KOPT-K1 (cell line): ENCODE measurements around the gene LAMB2.

Experiments used
- H3K27ac ChIP-seq: fragments of 200-600 bp; sonication (generic); 2 replicates; pipeline ENCODE4 v1.5.1; 2016; ENCODE audit warnings: antibody characterized with exemption, mild to moderate bottlenecking, low read depth, low read length; ENCODE audit not compliant: poor library complexity, severe bottlenecking
- H3K36me3 ChIP-seq: fragments of 200-600 bp; sonication (generic); 2 replicates; pipeline ENCODE4 v1.5.1; 2017; ENCODE audit warnings: antibody characterized with exemption, mild to moderate bottlenecking, low read length, moderate library complexity; ENCODE audit not compliant: insufficient read depth
- H3K9me3 ChIP-seq: fragments of 200-600 bp; sonication (generic); 2 replicates; pipeline ENCODE4 v1.5.1; 2017; ENCODE audit warnings: antibody characterized with exemption, low read length, mild to moderate bottlenecking; ENCODE audit not compliant: insufficient read depth, poor library complexity, severe bottlenecking

LAMB2 gene

DNA sequence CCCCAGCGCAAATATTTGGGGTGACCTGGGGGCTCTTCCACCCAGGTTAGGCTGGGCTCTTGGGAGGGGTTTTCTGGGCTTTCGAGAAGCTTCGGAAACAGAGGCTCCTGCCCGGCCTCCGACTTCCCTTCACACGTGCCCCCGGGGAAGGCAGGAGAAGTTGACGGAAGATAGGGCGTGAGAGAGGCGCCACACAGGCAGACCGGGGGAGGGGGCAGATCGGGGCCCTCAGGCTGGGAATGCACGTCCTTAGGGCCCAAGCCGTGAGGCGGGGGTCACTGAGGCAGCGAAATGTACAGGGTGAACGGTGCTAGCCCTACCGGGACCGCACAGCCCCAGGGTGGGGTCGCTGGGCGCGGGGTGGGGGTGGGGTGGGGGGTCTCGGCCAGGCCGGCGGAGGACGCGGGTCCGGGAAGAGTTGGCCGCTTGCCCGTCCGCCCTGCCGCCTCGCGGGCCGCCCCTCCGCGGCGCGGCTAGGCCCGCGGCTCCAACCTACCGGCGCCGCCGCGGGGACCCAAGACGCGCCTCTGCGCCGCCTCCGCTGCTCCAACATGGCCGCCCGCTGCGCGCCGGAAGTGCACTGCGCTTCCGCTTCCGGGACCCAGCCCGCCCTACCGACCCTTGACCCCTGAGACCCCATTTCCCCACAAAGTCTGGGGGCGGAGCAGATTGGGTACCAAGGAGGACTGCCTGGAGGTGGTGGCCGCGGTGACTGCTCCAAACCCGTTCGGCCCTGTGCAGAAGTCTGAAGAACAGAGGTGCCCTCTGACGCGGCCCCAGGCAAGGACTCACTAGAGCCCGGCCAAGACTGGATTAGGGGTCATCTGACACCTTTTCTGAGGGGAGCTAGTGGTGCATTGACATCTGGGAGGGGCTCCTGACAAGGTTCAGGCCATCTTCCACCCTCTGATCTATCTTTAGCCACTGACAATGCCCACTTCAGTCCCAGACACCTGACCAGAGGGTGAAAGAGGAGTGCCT, 33.2 kb upstream of the LAMB2 start, which contains the start of gene CCDC71:
TSS of gene CCDC71 (minus strand) at position 561 of the 981 bp plus-strand sequence. CDS start 2,123 bp downstream, outside the sequence.
- peaks cover 6% of the 10 kb centered on the region for H3K9me3 ChIP-seq
- H3K27ac ChIP-seq = peak within 1 kb of the TSS; percentile 66
- H3K36me3 ChIP-seq = peaks cover 24% of the 10 kb centered on the region

DNA sequence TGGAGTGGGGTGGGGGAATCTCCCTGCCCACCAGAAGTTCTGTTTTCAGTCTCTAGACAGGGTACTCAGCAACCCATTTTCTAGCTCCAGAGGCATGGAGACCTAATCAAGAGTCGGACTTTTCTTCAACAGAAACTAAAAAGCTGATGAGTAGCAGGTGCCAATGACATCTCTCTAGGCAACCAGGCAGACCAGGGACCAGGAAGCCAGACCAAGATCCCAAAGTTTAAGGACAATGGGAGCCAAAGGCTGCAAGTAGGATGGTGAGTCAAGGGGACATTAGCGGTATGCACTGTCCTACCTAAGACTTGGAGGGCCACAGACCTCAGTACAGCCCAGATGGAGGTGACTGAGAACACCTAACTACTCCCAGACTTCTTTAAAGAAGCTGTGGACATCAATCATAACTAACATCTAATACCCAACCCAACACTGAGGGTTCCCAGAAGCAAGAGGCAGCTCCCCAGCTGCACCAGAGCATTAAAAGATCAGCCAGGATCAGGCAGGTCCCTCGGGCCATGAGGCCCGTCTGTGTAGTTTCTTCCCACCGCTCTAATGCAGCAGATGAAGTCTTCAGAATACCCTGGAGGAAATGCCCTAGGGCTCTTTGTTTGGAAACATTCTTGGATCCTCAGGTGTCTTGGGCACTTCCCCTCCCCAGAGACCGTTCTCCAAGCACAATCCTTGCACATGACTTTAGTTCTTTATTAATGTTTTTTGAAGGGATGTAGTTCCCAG, 32.3 kb upstream of the LAMB2 start:
- Histone ChIP-seq H3K27ac (peak overlapping the region; percentile 66), H3K9me3 (peaks cover 6% of the 10 kb centered on the region), H3K36me3 (peaks cover 24% of the 10 kb centered on the region)

DNA sequence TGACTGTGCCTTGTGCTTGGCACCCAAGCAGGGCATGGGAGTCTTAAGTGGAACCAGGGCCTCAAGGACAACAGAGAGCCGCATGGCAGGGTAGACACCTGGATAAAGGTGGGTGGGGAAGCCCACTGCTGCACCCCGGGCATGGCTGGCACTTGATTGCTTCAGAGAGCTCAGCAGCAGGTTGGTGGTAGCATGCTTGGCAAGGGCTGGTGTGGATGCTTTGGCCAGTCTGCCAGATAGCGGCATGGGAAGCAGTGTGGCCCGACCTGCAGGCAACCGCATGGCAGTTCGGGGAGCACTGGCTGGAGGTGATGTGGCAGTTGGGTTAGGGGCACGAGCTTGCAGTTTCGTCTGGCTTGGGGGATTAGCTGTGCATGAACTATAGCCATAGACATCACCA, 30.8 kb upstream of the LAMB2 start:
- H3K9me3 ChIP-seq = peaks cover 6% of the 10 kb centered on the region
- H3K27ac ChIP-seq = no peak overlapping the region
- H3K36me3 ChIP-seq = peaks cover 24% of the 10 kb centered on the region

DNA sequence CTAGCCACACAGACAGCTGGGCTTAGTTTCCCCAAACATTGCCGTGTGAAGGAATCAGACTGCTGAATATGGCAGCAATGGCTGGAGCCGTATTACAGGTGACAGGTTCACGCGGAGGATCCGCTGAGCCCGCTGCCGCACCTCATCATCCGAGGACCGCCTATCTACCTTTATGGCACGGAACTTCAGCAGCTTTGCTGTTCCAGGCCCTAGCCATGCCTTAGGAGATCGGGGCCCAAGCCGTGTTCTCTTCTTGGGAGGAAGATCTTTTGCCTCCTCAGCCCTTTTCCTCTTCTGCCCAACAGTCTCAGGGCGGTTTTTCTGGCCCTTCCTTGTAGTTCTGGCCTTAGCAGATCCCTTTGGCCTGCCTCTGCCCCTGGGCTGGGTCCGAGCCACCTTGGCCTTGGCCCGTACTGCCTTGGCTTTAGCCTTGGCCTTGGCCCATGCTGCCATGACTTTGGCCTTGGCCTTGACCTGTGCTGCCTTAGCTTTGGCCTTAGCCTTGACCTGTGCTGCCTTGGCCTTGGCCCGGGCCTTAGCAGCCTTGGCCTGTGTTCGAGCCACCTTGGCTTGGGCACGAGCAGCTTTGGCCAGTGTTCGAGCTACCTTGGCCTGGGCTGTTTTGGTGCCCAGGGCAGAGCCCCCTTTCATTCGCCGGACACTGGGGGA, 30.0 kb upstream of the LAMB2 start:
- H3K9me3 ChIP-seq = peaks cover 6% of the 10 kb centered on the region
- no peak overlapping the region for H3K27ac ChIP-seq
- peaks cover 24% of the 10 kb centered on the region for H3K36me3 ChIP-seq

DNA sequence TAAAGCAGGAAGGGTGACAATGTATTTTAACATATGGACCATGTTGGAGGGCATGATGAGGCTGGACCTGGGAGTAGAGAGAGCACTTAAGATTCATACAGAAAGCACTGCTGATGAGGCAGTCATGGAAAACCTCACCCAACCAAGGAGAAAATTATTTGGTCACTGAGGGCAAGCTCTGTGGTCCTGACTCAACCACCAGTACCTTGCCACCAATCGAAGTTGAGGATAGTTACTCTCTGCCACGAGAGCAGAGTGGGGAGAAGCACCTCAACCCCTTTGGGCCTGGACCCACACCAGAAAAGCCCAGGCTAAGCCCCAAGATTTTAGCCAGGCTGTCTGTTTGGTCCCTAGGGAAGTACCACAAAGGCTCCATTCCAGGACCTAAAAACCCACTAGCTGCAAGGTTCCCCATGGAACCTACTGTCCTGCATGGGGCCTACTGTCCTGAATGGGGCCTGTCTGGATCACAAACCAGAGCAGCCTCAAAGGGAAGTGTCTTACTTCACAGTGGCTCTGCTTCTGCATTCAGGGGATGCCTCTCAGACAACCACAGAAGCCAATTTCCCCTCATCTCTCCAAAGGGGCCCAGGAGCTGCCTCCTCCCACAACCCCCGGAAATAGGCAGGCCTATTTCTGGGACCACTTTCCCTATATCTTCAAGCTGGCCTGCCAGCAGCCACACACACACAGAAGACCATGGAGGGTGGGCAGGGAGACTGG, 29.1 kb upstream of the LAMB2 start:
- H3K27ac ChIP-seq = no peak overlapping the region
- H3K36me3 ChIP-seq = peaks cover 24% of the 10 kb centered on the region
- peaks cover 6% of the 10 kb centered on the region for H3K9me3 ChIP-seq

DNA sequence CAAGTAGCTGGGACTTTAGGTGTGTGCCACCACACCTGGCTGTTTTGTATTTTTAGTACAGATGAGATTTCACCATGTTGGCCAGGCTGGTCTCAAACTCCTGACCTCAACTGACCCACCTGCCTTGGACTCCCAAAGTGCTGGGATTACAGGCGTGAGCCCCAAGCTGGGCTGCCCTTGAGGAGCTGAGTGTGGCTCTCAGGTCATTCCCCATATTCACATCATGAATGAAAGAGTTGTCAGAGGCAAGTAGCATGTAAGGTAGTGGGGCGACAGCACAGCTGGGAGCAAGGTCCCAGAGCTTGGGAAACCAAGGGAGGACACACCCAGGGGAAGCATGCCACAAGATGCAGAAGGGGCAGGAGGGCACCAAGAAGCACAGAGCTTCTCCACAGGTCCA, 28.3 kb upstream of the LAMB2 start:
- Histone ChIP-seq H3K9me3 (no peaks in the 10 kb centered on the region), H3K27ac (no peak overlapping the region), H3K36me3 (peaks cover 24% of the 10 kb centered on the region)

DNA sequence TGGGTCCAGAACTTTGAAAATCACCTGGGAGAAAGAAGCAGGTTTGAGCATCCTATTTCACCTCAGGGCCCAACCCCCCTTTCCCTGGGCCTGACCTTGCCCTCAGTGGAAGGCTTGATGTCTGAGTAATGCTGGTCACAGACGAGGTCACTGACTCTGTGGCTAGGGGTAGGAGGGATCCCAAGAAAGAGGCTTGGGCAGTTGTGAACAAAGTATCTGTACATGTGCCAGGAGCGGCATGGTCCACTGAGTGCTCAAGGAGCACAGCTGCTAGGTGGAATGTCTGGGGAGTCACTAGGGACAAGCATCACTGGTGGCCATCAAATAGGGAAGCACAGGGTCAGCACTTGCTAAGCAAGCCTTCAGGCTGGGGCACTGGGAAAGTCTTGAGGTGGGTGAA, 25.9 kb upstream of the LAMB2 start:
- no peak overlapping the region for H3K27ac ChIP-seq
- peaks cover 13% of the 10 kb centered on the region for H3K36me3 ChIP-seq
- H3K9me3 ChIP-seq = no peaks in the 10 kb centered on the region

DNA sequence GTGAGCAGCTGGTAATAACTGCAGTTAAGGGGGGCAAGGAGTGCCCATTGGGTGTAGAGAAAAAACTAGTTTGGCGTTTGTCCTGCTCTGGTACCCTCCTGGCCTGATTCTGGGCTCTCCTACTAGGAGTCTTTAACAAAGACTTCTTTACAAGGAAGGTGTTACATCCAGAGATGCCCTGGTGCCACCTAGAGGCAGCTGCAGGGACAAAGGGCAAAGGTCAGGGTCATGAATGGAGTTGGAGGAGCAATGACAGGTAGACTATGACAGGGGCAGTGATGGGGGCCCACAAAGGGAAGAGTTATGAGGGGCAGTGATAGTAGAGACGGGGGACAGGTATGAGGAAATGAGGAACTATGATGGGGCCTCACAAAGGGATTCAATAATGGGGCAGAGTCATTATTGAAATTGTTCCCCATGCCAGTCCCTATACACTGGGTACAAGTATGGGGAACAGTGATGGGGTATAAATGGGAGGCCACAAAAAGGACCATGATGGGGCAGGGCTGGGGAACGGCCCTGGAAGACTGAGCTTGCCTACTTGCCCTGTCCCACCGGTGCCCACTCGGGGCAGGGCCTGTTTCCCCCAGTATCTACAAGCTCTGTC, 25.4 kb upstream of the LAMB2 start:
- Histone ChIP-seq H3K27ac (no peak overlapping the region), H3K36me3 (peaks cover 7% of the 10 kb centered on the region), H3K9me3 (no peaks in the 10 kb centered on the region)

DNA sequence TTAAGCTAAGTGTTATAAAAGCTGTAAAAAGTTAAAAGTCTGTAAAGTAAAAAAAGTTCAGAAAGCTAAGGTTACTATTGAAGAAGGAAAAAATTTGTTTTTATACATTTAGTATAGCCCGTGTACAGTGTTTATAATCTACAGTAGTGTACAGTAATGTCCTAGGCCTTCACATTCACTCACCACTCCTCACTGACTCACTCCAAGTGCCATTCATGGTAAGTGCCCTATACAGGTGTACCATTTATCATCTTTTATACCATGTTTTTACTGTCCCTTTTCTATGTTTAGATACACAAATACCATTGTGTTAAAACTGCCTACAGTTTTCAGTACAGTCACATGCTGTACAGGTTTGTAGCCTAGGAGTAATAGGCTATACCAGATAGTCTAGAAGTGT, 24.4 kb upstream of the LAMB2 start:
- H3K27ac ChIP-seq = no peak overlapping the region
- H3K36me3 ChIP-seq = no peaks in the 10 kb centered on the region; the same call in 1 of the 2 replicates
- no peaks in the 10 kb centered on the region for H3K9me3 ChIP-seq

DNA sequence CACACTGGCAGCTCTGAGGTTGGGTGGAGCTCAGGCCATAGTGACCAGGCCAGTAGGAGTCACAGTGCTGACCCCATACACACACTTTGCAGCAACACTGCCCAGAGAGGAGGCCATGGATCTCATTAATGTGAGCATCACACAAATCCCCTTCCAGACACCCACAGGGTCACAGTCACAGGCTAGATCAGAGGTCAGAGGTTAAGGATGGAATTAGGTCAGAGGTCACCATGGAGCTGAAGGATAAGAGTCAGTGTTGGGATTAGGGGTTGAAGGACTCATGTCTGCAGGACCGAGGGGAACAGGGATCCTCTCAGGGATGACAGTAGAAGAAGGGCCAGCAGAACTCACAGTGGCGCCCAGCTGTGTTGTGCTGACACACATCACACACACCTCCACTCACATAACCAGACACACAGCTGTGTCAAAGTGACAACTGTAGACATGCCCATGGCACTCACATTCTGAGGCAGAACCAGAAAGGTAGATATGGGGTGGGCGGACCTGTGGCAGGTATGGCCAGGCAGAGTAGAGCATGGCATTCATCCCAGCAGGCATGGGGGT, 20.6 kb upstream of the LAMB2 start:
- H3K27ac ChIP-seq = no peak overlapping the region
- H3K36me3 ChIP-seq = no peaks in the 10 kb centered on the region
- H3K9me3 ChIP-seq = no peaks in the 10 kb centered on the region

DNA sequence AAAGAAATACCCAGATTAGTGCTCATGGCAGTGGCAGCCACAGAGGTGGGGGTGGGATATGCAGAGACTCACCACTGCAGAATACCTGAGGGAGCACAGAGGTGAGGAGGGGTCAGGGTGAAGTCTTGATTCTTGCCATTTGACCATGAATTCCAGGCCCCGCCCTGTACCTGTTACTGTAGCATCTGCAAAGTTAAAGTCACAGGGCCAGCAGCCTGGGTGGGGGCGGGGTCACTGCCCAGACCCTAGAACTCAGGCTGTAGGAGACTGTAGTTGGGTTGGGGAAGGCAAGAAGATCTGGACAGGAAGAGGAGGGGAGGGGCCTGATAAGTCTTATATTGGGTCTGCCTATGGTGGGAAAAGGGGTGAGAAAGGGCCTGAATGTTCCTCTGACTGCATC, 18.8 kb upstream of the LAMB2 start:
- Histone ChIP-seq H3K27ac (no peak overlapping the region), H3K9me3 (no peaks in the 10 kb centered on the region), H3K36me3 (no peaks in the 10 kb centered on the region)

DNA sequence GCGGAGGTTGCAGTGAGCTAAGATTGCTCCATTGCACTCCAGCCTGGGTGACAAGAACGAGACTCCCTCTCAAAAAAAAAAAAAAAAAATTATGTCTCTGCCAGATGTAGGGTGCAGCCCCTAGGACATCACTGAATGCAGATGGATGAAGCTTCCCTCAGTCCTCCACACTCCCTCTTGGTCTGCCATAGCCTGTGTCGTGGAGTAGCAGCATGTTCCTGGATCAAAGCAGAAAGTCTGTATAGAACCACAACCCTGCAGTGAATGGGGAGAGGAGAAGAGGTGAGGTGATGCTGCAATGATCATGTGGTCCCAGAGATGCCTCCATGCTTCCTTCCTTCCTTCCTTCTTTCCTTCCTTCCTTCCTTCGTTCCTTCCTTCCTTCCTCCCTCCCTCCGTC, 15.3 kb upstream of the LAMB2 start:
- Histone ChIP-seq H3K9me3 (no peaks in the 10 kb centered on the region), H3K27ac (no peak overlapping the region), H3K36me3 (no peaks in the 10 kb centered on the region)

DNA sequence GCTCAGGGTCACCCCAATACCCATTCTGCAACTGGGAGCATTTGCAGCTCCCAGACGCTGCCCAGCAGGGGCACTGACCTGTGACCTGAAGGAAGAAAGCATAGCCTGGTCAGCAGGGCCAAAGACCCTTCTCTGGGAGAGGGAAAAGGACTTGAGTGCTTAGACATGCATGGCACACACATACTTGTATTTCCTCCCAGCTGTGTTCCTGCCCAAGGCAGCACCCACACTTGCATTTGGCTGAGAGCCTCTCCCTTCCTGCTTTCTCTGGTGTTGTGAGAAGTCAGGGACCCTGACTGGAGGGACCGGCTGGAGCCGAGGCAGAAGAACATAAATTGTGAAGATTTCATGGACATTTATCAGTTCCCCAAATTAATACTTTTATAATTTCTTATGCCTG, 7.2 kb upstream of the LAMB2 start:
- Histone ChIP-seq H3K27ac (no peak overlapping the region), H3K36me3 (no peaks in the 10 kb centered on the region), H3K9me3 (peaks cover 18% of the 10 kb centered on the region)

DNA sequence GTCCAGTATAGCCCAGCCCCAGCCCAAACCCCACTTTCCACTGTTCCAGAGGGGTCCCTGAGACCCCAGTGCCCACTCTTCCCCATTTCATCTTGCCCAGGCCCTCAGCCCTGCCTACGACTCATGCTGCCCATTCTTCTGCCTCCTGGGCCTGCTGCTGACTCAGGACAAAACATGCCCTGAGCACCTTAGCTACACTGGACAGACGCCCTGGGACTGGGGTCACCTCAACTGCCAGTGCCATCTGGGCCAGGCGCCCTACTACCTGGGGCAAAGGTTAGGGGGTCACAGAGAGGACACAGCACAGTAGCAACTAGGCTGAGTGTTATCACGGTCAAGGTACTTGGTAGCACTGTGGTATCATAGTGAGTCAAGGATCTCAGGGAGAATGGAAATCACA, 2.6 kb upstream of the LAMB2 start:
- no peak overlapping the region for H3K27ac ChIP-seq
- H3K36me3 ChIP-seq = no peaks in the 10 kb centered on the region
- H3K9me3 ChIP-seq = no peaks in the 10 kb centered on the region
